ENCODE data around the gene PCDHB14.

GRCh38 chr5:141269195-141269594 lies 46.1 kb downstream of the PCDHB14 start:
- TF ChIP-seq, protein P1, sequence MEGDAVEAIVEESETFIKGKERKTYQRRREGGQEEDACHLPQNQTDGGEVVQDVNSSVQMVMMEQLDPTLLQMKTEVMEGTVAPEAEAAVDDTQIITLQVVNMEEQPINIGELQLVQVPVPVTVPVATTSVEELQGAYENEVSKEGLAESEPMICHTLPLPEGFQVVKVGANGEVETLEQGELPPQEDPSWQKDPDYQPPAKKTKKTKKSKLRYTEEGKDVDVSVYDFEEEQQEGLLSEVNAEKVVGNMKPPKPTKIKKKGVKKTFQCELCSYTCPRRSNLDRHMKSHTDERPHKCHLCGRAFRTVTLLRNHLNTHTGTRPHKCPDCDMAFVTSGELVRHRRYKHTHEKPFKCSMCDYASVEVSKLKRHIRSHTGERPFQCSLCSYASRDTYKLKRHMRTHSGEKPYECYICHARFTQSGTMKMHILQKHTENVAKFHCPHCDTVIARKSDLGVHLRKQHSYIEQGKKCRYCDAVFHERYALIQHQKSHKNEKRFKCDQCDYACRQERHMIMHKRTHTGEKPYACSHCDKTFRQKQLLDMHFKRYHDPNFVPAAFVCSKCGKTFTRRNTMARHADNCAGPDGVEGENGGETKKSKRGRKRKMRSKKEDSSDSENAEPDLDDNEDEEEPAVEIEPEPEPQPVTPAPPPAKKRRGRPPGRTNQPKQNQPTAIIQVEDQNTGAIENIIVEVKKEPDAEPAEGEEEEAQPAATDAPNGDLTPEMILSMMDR (IDR thresholded peaks at IDR 0.05): no peak
- TF ChIP-seq EP300 (IDR thresholded peaks at IDR 0.05): no peak

Measured in tibial nerve (tissue), 4 donors.